ENCODE results near the gene RBBP8NL.

RBBP8NL gene

GRCh38 chr20:62436692-62437091 is 9.4 kb upstream of the RBBP8NL start (continued):
- TF ChIP-seq TSHZ2 (CRISPR knock-in tag; IDR thresholded peaks at IDR 0.05), result no peak

- TF ChIP-seq ISL1 (CRISPR knock-in tag; IDR thresholded peaks at IDR 0.05), result no peak
- TF ChIP-seq ARNTL (CRISPR knock-in tag; IDR thresholded peaks at IDR 0.05; ENCODE audit: borderline replicate concordance, low read depth), result no peak
- TF ChIP-seq TCF4 (CRISPR knock-in tag; IDR thresholded peaks at IDR 0.05; ENCODE audit: borderline replicate concordance), result no peak
- TF ChIP-seq CSDC2 (CRISPR knock-in tag; IDR thresholded peaks at IDR 0.05), result no peak
- TF ChIP-seq ZNF565 (CRISPR knock-in tag; conservative IDR thresholded peaks at IDR 0.05; ENCODE audit: low read depth), result no peak
- TF ChIP-seq TOX (CRISPR knock-in tag; IDR thresholded peaks at IDR 0.05; ENCODE audit: borderline replicate concordance), result no peak
- TF ChIP-seq RARB (CRISPR knock-in tag; IDR thresholded peaks at IDR 0.05), result no peak
- no peak for TF ChIP-seq PPARA (CRISPR knock-in tag; IDR thresholded peaks at IDR 0.05; ENCODE audit: borderline replicate concordance)
- TF ChIP-seq POU6F1 (CRISPR knock-in tag; IDR thresholded peaks at IDR 0.05; ENCODE audit: borderline replicate concordance, low read depth), result no peak
- TF ChIP-seq CREB5 (CRISPR knock-in tag; IDR thresholded peaks at IDR 0.05; ENCODE audit: low read depth), result no peak
- TF ChIP-seq PATZ1 (CRISPR knock-in tag; IDR thresholded peaks at IDR 0.05; ENCODE audit: borderline replicate concordance), result no peak
- no peak for TF ChIP-seq OSR1 (CRISPR knock-in tag; IDR thresholded peaks at IDR 0.05)
- no peak for TF ChIP-seq ZNF70 (CRISPR knock-in tag; IDR thresholded peaks at IDR 0.05)
- TF ChIP-seq ZNF8 (CRISPR knock-in tag; IDR thresholded peaks at IDR 0.05), result no peak
- TF ChIP-seq ZFP30 (CRISPR knock-in tag; IDR thresholded peaks at IDR 0.05), result no peak
- TF ChIP-seq CSRNP3 (CRISPR knock-in tag; IDR thresholded peaks at IDR 0.05), result no peak
- no peak for ATAC-seq
Observed at GRCh38 chr20:62433658-62434497, 6.5 kb upstream of the RBBP8NL start.

- no peak for ATAC-seq
- TF ChIP-seq ARNTL (CRISPR knock-in tag; IDR thresholded peaks at IDR 0.05; ENCODE audit: borderline replicate concordance, low read depth) (no peak), ISL1 (CRISPR knock-in tag; IDR thresholded peaks at IDR 0.05) (no peak), ZNF565 (CRISPR knock-in tag; conservative IDR thresholded peaks at IDR 0.05; ENCODE audit: low read depth) (no peak), ZNF8 (CRISPR knock-in tag; IDR thresholded peaks at IDR 0.05) (no peak), OSR1 (CRISPR knock-in tag; IDR thresholded peaks at IDR 0.05) (no peak), ESRRG (CRISPR knock-in tag; IDR thresholded peaks at IDR 0.05) (no peak), ZFP3 (CRISPR knock-in tag; IDR thresholded peaks at IDR 0.05) (no peak), GLIS3 (CRISPR knock-in tag; IDR thresholded peaks at IDR 0.05) (no peak), SNAI2 (CRISPR knock-in tag; IDR thresholded peaks at IDR 0.05) (no peak)
Observed at GRCh38 chr20:62430866-62431447, 3.6 kb upstream of the RBBP8NL start.

Measured in SK-N-SH treated with all-trans-retinoic acid at 6 μM for 48 hours (cell line).